C4-2B (cell line): ENCODE data around the gene IBA57.

ENCODE experiments used
- H3K27ac ChIP-seq: fragments of 450-650 bp; 2 replicates; pipeline ENCODE4 v1.5.1; 2017
- CTCF ChIP-seq: fragments of 450-650 bp; conservative IDR thresholded peaks from 2 replicates; pipeline ENCODE4 v1.5.1; 2017; ENCODE audit warnings: mild to moderate bottlenecking
- ZFX ChIP-seq: fragments of 450-650 bp; IDR thresholded peaks from 2 replicates; pipeline ENCODE4 v1.6.1; 2017

Gene IBA57

GRCh38 chr1:228210712-228211530 is 45.3 kb downstream of the IBA57 start:
- TF ChIP-seq CTCF (no peak), ZFX (no peak)
- H3K27ac ChIP-seq: no peak overlapping the region

- no peak for TF ChIP-seq CTCF
- TF ChIP-seq ZFX: no peak
- no peak overlapping the region for H3K27ac ChIP-seq
Observed at GRCh38 chr1:228211531-228212414, 46.2 kb downstream of the IBA57 start.

- no peak overlapping the region; the same call in 1 of the 2 replicates for H3K27ac ChIP-seq
- TF ChIP-seq CTCF: no peak
- TF ChIP-seq ZFX: no peak
Observed at GRCh38 chr1:228212415-228212965, 46.9 kb downstream of the IBA57 start.

GRCh38 chr1:228212966-228213844 is 47.6 kb downstream of the IBA57 start:
- peak overlapping the region; percentile 81 for H3K27ac ChIP-seq
- no peak for TF ChIP-seq ZFX
- TF ChIP-seq CTCF: peak; percentile 86

GRCh38 chr1:228213917-228214808 is 48.6 kb downstream of the IBA57 start:
- no peak for TF ChIP-seq CTCF
- no peak for TF ChIP-seq ZFX

GRCh38 chr1:228214921-228215662 is 49.5 kb downstream of the IBA57 start:
- no peak overlapping the region for H3K27ac ChIP-seq
- no peak for TF ChIP-seq ZFX
- no peak for TF ChIP-seq CTCF

More at GRCh38 chr1:228213917-228214808, 48.6 kb downstream of the IBA57 start:
- peak overlapping the region; percentile 81; the same call in 1 of the 2 replicates for H3K27ac ChIP-seq
